GM18517 (cell line): Measurements from ENCODE around the gene PIGZ.

Experiments used
- ATAC-seq: cut with Tn5 transposase; IDR thresholded peaks from one replicate; pipeline ENCODE4 v1.9.1; 2021; ENCODE audit warnings: mild to moderate bottlenecking, moderate library complexity; ENCODE audit not compliant: unreplicated experiment

PIGZ gene

DNA sequence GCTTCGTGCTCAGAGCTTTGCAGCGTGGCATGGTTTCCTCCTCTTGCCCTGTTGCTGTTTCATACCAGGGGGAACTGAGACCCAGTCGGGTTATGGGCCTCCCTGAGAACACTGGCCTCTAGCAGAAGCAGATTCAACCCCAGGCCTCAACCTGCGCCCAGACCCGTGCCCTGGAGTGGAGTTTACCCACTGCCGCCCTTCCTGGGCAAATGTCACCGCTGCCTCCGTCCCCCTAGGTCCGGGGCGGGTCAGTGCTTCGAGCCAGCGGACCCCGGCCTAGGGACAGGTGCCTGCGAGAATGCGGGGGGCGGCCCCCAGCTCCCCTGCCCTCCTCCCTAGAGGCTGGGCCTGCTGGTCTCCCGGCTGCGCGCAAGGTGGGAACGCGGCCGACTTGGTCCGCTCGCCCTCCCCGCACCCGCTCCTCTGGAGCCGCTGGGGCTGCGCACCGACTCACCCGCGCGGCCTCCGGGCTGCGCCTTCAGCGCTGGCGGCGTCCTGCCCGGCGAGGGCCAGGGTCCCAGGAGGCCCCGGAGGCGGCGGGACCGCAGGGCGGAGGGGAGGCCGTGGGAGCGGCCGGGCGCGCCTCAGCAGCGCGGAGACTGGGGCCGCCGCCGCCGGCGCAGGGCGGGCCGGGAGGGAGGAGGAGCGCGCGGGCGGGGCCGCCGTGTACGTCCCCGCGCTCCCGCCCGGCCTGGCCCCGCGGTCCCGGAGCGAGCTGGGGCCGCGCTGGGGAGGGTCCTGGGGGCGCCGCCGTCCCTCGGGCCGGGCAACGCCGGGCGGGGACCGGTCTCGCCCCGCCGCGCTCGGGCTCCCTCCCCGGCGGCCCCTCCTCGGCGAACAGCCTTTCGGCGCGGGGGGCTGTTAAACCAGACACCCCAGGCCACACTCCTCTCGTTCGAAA, at the start of gene PIGZ:
Gene PIGZ (minus strand): TSS at position 601 of the 901 bp plus-strand sequence. CDS start 16,802 bp downstream, outside the sequence.
- peak; percentile 54 for ATAC-seq

DNA sequence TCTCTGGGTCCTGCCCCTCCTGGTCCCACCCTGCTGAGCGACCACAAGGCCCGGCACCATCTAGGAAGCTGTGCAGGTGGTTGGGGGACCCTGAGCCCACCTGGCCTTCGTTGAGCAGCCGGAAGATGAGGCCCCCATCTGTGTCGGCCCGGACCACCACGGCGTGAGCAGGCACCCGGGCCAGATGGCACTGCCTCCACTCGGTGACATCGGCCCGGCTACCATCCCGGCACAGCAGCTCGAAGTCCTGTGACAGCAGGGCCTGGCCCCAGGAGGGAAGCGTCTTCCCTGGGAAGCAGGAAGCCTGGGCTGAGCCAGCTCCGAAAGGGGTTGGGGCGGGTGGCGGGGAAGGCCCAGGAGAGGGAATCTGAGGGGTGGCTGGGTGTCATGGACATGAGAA, 48.4 kb upstream of the PIGZ start:
- ATAC-seq = no peak

- ATAC-seq = no peak
Observed at GRCh38 chr3:197015790-197016736, 47.4 kb upstream of the PIGZ start.

GRCh38 chr3:197014942-197015575, 46.4 kb upstream of the PIGZ start:
- no peak for ATAC-seq

DNA sequence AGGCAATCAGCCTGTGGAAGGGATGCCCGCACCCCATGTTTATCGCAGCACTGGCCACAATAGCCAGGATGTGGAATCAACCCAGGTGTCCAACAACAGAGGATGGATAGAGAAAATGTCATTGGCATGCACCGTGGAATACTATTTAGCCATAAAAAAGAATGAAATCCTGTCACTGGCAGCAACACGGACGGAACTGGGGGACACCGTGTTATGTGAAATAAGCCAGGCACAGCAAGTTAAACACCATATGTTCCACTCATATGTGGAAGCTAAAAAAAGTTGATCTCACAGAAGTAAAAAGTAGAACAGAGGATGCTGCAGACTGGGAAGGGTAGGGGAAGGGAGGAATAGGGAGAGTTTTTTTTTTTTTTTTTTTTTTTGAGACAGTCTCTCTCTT, 45.4 kb upstream of the PIGZ start:
- ATAC-seq = no peak

DNA sequence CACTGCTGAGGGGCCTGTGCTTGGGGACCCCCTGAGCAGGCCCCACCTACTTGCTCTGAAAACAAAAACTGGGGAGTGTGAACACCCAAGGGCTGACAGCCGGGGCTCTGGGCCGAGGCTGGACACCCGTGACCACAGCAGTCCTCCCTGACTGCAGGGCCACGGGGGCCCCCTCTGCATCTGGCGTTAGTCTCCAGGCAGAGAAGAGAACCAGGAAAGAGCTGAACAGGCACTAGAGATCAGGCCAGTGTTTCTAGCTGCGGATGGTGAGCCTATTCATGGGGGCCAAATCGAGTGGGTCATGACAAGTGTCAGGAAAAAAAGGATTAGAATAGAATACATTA, 43.9 kb upstream of the PIGZ start:
- no peak for ATAC-seq

DNA sequence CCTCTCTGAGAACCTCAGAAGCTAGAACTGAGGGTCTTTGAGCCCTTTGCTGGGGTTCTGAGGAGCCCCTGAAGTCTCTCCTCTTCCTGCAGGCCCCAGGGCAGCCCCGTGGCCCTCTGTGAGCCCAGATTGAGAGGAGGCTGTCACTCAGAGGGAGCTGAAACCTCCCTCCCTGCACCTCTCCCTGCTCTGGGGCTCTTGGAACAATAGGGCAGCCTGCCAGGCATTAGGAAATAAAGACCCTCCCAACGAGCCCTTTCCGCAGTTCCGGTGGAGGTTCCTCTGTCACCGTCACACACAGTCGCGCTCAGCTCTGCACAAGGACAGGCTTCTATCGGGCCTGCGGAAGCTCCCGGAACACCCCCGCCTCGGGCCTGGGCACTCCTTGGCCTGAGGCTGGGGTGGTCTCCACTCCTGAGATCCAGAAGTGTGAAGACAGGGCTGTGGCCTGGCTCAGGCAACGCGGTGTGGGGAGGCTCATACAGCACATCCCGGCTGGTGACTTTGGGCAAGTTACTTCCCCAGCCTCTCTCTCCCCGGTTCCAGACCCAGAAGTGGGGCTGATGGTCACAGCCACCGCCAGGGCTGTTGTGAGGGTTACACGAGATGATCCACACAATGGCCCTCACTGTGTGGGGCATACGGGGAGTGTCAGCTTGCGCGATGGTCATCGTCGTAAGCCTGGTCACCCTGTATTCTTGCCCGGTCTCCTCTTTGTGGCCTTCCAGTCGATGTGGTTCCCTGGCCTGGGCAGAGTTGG, 43.3 kb upstream of the PIGZ start:
- no peak for ATAC-seq

DNA sequence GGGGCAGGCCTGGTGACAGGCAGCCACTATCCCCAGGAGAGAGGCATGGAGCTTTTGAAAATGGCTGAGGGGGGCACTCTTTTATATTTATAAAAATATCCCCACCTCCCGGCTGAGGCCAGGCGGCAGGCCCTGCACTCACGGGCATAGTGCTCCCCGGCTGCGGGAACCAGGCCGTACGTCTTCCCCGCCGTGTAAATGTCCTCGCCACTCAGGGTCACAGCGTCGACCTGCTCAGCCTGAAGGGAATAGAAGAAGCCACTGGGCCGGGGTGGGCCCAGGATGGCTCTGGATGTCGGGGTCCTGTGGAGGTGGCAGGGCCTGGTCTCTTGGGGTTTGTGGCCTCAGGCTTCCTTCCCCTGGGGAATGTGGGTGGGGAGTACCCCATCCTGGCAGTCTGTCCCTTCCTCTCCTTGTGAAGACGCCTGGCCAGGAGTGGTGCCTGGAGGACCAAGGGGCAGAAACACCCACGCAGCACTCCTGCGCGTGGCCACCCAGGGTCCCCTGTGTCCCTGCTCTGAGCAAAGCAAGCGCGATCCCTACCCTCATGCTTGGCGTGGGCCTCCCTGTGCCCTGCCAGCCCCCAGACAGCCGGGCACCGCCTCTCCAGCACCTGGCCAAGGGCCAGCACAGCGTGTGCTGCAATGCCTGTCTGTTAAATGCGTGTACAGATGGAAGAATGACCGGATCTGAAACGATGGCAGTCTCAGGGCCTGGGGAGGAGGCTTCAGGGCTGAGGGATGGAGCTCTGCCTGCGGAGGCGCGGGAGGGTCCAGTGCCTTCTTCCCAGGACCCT, 42.1 kb upstream of the PIGZ start:
- no peak for ATAC-seq

GRCh38 chr3:197009532-197010019, 40.9 kb upstream of the PIGZ start:
- no peak for ATAC-seq

GRCh38 chr3:197008436-197009209, 40.0 kb upstream of the PIGZ start:
- no peak for ATAC-seq

GRCh38 chr3:197007953-197008352, 39.3 kb upstream of the PIGZ start:
- no peak for ATAC-seq

DNA sequence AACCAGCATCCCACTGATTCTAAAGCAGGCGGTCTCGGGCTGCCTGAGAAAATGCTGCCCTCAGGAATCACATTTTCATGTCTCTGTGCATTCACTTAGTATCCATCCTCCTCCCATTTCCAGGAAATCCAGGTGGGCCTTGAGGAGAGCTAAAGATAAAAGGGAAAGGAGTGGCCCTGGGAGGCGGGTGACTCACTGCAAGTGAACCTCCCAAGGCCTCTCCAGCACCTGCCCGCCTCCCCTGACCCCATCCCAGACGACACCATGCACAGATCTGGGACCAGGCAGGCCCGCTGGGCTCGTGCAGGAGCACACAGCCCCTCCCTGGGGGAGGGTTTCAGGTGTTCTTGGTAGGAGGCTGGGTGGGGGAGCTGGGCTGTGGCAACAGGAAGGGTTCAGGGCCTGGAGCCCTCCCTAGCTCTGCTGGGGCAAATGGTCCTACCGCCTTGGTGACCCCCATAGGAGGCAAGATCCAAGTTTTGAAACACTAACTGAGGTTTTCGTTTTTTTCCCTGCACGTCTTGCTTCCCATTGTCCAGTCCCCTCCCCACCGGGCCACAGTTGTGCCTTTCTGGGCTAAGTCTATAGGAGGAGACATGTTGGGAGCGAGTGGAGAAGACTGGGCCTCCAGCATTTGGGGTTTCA, 38.8 kb upstream of the PIGZ start:
- ATAC-seq = no peak

- no peak for ATAC-seq
Observed at GRCh38 chr3:197006860-197007259, 38.2 kb upstream of the PIGZ start.

GRCh38 chr3:197006446-197006845, 37.8 kb upstream of the PIGZ start:
- no peak for ATAC-seq

DNA sequence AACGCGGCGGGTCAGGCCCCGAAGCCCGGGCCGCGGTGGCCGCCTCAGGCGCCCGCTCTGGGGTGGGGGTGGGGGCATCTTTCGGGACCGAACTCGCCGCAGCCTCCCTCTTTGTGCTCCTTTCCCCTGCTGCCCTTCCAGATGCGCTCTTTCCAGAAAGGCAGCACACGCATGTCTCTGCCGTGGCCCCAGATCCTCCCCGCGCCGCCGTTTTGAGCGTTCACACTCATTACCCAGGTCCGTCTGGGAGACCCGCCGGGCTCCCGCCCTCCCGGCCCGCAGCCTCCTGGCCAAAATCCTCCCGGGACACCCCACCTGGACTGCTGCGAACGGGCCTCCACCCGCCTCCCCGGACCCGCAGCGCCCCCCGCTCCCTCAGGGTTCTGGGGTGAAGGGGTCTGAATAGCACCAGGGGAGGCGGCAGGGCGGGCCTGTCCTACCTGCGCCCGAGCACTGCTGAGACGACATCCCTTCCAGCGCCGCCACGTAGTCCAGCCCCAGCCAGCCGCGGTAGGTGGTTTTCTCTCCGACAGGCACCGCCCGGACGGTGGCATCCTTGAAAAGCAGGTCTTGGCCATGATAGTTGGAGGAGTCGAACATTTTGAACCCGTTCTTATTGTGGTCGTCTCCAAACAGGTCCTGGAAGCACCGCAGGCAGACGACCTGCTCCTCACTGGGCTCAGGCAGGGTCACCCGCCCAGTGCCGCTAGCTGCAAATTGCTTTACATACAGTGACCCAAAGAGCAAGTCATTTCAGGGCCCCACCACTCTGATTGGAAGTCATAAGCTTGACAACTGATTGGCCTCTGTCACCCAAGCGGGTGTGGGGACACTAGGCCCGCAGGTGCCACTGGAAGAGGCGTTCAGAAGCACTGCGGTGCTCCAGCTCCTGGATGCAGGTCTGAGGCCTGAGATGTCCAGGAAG, 35.1 kb upstream of the PIGZ start:
- peak; percentile 12 for ATAC-seq

- ATAC-seq = peak; percentile 59
Observed at GRCh38 chr3:197002701-197003454, 34.2 kb upstream of the PIGZ start.
